H1 (cell line): Measurements from ENCODE around the gene MYH9. TPM values are rescaled to one million over a fixed set of nuclear protein-coding genes. Genes with fewer than 3 reads are reported as not detected.
"Not testable (repeated sequence)": the region's sequence is repeated elsewhere in the genome, so short reads cannot be mapped to it uniquely, and the experiment has no call there.

Experiments
- CTCF ChIA-PET: fragments of 300-600 bp; sonication (Branson Sonifier 250); formaldehyde crosslinking; loops from one replicate; lab custom pipeline; 2021; ENCODE audit not compliant: partially characterized antibody; lab: Charles Lee
- POLR2A ChIA-PET: fragments of 300-600 bp; sonication (Branson Sonifier 250); formaldehyde crosslinking; loops from one replicate; lab custom pipeline; 2021; ENCODE audit warnings: inconsistent platforms; ENCODE audit not compliant: partially characterized antibody; lab: Charles Lee
- DNase-seq, 2 experiments: peaks; one replicate each; pipeline versions ENCODE4 v3.0.0 to v3.0.0-alpha.2; 2010 to 2022; ENCODE audit warnings: low spot score in 2 of 2, low read depth in 1 of 2, mixed read lengths in 1 of 2
- FAIRE-seq: peaks from 2 replicates; lab custom pipeline; 2011; peaks lifted over from hg19 to GRCh38; lab: Jason Lieb, UNC
- H2AFZ ChIP-seq: 2 replicates; pipeline ENCODE4 v1.8.1; 2012; ENCODE audit warnings: low read length, inconsistent platforms
- H2AK5ac ChIP-seq: 2 replicates; pipeline ENCODE4 v1.6.1; 2013; ENCODE audit warnings: low read depth, low read length
- H2BK120ac ChIP-seq: replicated peaks from 2 replicates; pipeline ENCODE3; 2013; ENCODE audit warnings: low read depth, low read length, inconsistent platforms
- H2BK12ac ChIP-seq: 2 replicates; pipeline ENCODE4 v1.6.1; 2013; ENCODE audit warnings: low read depth, low read length
- H2BK15ac ChIP-seq: 2 replicates; pipeline ENCODE4 v1.6.1; 2013; ENCODE audit warnings: low read length
- H2BK20ac ChIP-seq: 2 replicates; pipeline ENCODE4 v1.6.1; 2013; ENCODE audit warnings: low read length
- H2BK5ac ChIP-seq: 2 replicates; pipeline ENCODE4 v1.6.1; 2013; ENCODE audit warnings: low read depth, low read length
- H3K14ac ChIP-seq: 2 replicates; pipeline ENCODE4 v1.6.1; 2013; ENCODE audit warnings: inconsistent platforms; ENCODE audit not compliant: insufficient read length
- H3K18ac ChIP-seq: 2 replicates; pipeline ENCODE4 v1.6.1; 2013; ENCODE audit warnings: low read length; ENCODE audit errors: extremely low read depth
- H3K23ac ChIP-seq: 2 replicates; pipeline ENCODE4 v1.6.1; 2013; ENCODE audit warnings: inconsistent platforms; ENCODE audit not compliant: insufficient read length
- H3K23me2 ChIP-seq: 2 replicates; pipeline ENCODE4 v1.6.1; 2013; ENCODE audit warnings: low read depth, low read length
- H3K27ac ChIP-seq: 2 replicates; pipeline ENCODE4 v1.6.1; 2011; ENCODE audit warnings: low read depth, low read length, inconsistent platforms
- H3K27me3 ChIP-seq, 4 experiments: replicated peaks in 1 of 4; 1 replicate in 1 of 4; 2 replicates in 3 of 4; pipeline versions ENCODE4 v1.6.1 to v1.8.1; 2011 to 2013; ENCODE audit warnings: low read length in 3 of 4, mild to moderate bottlenecking in 3 of 4, inconsistent platforms in 2 of 4, mixed read lengths in 2 of 4, moderate library complexity in 1 of 4; ENCODE audit not compliant: control insufficient read depth in 3 of 4, insufficient read depth in 3 of 4; ENCODE audit errors: extremely low read depth in 1 of 4
- H3K36me3 ChIP-seq, 4 experiments: 2 replicates each; pipeline versions ENCODE4 v1.6.1 to v1.8.1; 2011 to 2013; ENCODE audit warnings: mild to moderate bottlenecking in 4 of 4, low read length in 3 of 4, moderate library complexity in 2 of 4, control low read depth in 1 of 4, inconsistent platforms in 1 of 4; ENCODE audit not compliant: insufficient read depth in 4 of 4, control insufficient read depth in 2 of 4
- H3K4ac ChIP-seq: replicated peaks from 2 replicates; pipeline ENCODE3; 2013; ENCODE audit warnings: low read length, low read depth, mixed read lengths, inconsistent platforms; ENCODE audit not compliant: insufficient read length
- H3K4me1 ChIP-seq, 4 experiments: replicated peaks in 1 of 4; 1 replicate in 1 of 4; 2 replicates in 3 of 4; pipeline versions ENCODE4 v1.6.1 to v1.8.1; 2011 to 2013; ENCODE audit warnings: low read length in 3 of 4, inconsistent platforms in 2 of 4, mixed read lengths in 1 of 4; ENCODE audit not compliant: insufficient read depth in 4 of 4, control insufficient read depth in 3 of 4
- H3K4me2 ChIP-seq, 2 experiments: 2 replicates each; pipeline versions ENCODE4 v1.6.1 to v1.8.1; 2011 to 2013; ENCODE audit warnings: low read depth in 2 of 2, low read length in 2 of 2, control low read depth in 1 of 2, inconsistent platforms in 1 of 2, mild to moderate bottlenecking in 1 of 2; ENCODE audit not compliant: insufficient read depth in 1 of 2
- H3K4me3 ChIP-seq, 4 experiments: fragments of 200-600, 300-600 bp in 1 of 4; sonication (generic), shearing (Covaris generic), sonication (Bioruptor Twin) in 1 of 4; 2 replicates each; pipeline versions ENCODE4 v1.5.1 to v1.8.1; 2011 to 2016; ENCODE audit warnings: low read length in 4 of 4, low read depth in 3 of 4, control low read depth in 2 of 4, inconsistent platforms in 2 of 4, mild to moderate bottlenecking in 2 of 4, mixed read lengths in 1 of 4, moderate library complexity in 1 of 4; ENCODE audit not compliant: insufficient read depth in 2 of 4; ENCODE audit errors: extremely low read depth in 1 of 4
- H3K56ac ChIP-seq: replicated peaks from 2 replicates; pipeline ENCODE3; 2013; ENCODE audit warnings: low read depth, mild to moderate bottlenecking, mixed read lengths, low read length, inconsistent platforms; ENCODE audit not compliant: insufficient read length
- H3K79me1 ChIP-seq: 2 replicates; pipeline ENCODE4 v1.6.1; 2013; ENCODE audit warnings: low read depth, low read length, control low read depth
- H3K79me2 ChIP-seq, 2 experiments: 2 replicates each; pipeline versions ENCODE4 v1.6.1 to v1.8.1; 2012 to 2013; ENCODE audit warnings: low read length in 2 of 2, mild to moderate bottlenecking in 2 of 2, inconsistent platforms in 1 of 2; ENCODE audit not compliant: insufficient read depth in 2 of 2, control insufficient read depth in 1 of 2
- H3K9ac ChIP-seq, 4 experiments: replicated peaks in 1 of 4; 1 replicate in 1 of 4; 2 replicates in 3 of 4; pipeline versions ENCODE4 v1.6.1 to v1.8.1; 2011 to 2013; ENCODE audit warnings: low read depth in 3 of 4, low read length in 3 of 4, control low read depth in 2 of 4, mild to moderate bottlenecking in 2 of 4, moderate library complexity in 2 of 4, inconsistent platforms in 1 of 4; ENCODE audit errors: extremely low read depth in 1 of 4
- H3K9me3 ChIP-seq, 2 experiments: 2 replicates each; pipeline versions ENCODE4 v1.6.1 to v1.8.1; 2012 to 2013; ENCODE audit warnings: mild to moderate bottlenecking in 2 of 2, moderate library complexity in 2 of 2, control low read depth in 1 of 2, inconsistent platforms in 1 of 2, low read depth in 1 of 2, low read length in 1 of 2, mixed read lengths in 1 of 2; ENCODE audit not compliant: insufficient read depth in 2 of 2
- H4K20me1 ChIP-seq, 2 experiments: replicated peaks in 1 of 2; 2 replicates each; pipeline versions ENCODE3 to v1.8.1; 2011 to 2013; ENCODE audit warnings: inconsistent platforms in 2 of 2, low read length in 2 of 2, mild to moderate bottlenecking in 1 of 2; ENCODE audit not compliant: insufficient read depth in 2 of 2, control insufficient read depth in 1 of 2
- H4K5ac ChIP-seq: 2 replicates; pipeline ENCODE4 v1.6.1; 2013; ENCODE audit warnings: low read length, low read depth, mixed read lengths, inconsistent platforms; ENCODE audit not compliant: insufficient read length
- H4K8ac ChIP-seq: 2 replicates; pipeline ENCODE4 v1.8.0; 2013; ENCODE audit warnings: mild to moderate bottlenecking, moderate library complexity, low read length, inconsistent platforms; ENCODE audit not compliant: insufficient read depth; ENCODE audit errors: extremely low read depth
- H4K91ac ChIP-seq: replicated peaks from 2 replicates; pipeline ENCODE3; 2013; ENCODE audit warnings: low read length, mixed read lengths, inconsistent platforms; ENCODE audit not compliant: insufficient read length
- CTCF ChIP-seq, 3 experiments: IDR thresholded peaks; 1 replicate in 2 of 3; 2 replicates in 1 of 3; pipeline versions ENCODE4 v1.5.1 to v1.6.1; 2011; ENCODE audit warnings: low read length in 3 of 3, mild to moderate bottlenecking in 3 of 3, inconsistent platforms in 2 of 3, low read depth in 1 of 3, moderate library complexity in 1 of 3; ENCODE audit not compliant: insufficient read depth in 1 of 3; ENCODE audit errors: control extremely low read depth in 1 of 3
- RAD21 ChIP-seq, 2 experiments: IDR thresholded peaks in 1 of 2; conservative IDR thresholded peaks in 1 of 2; 2 replicates each; pipeline ENCODE4 v1.6.1; 2011; ENCODE audit warnings: low read depth in 2 of 2, low read length in 2 of 2, improper control_type of control experiment in 1 of 2, inconsistent platforms in 1 of 2, mild to moderate bottlenecking in 1 of 2, moderate library complexity in 1 of 2
- WGBS, 2 experiments: shearing (Covaris generic) in 1 of 2; methylation state at CpG; one replicate each; pipeline versions ENCODE4 v1.1.6 to v1.1.7; 2013 to 2015; ENCODE audit warnings: low lambda C conversion rate in 2 of 2, mixed read lengths in 2 of 2, inconsistent platforms in 1 of 2, low coverage in 1 of 2, missing lambda C conversion rate in 1 of 2; ENCODE audit not compliant: insufficient replicate concordance in 2 of 2, insufficient coverage in 1 of 2, insufficient read length in 1 of 2; ENCODE audit errors: extremely low coverage in 1 of 2, missing lambda C conversion rate in 1 of 2; 5-methylcytosine and 5-hydroxymethylcytosine counted together
- polyA plus RNA-seq, 7 experiments: library from polyadenylated mRNA; depleted of rRNA in 3 of 7; stranded (reverse) in 5 of 7; unstranded in 2 of 7; fragments of >200 nt in 5 of 7; fragments of 200-250 nt in 2 of 7; gene quantifications; 1 replicate in 5 of 7; 2 replicates in 1 of 7; 4 replicates in 1 of 7; pipeline versions ENCODE4 v1.2.1 to v1.2.3, GENCODE V29; 2011 to 2013; ENCODE audit warnings: missing spikeins in 2 of 7, mixed read lengths in 2 of 7
- total RNA-seq: library from RNA; stranded (reverse); fragmentation: NEBNext Ultra II Directional; extraction: Animal tissue kit (Norgen Biotek cat#: 25700); gene quantifications from 2 replicates; pipeline ENCODE4 v1.2.1, GENCODE V29; 2021

The MYH9 gene
- total and polyA plus RNA-seq, 2 of the 8 experiments (the other 6 are each of a cell fraction or from before 2014, with no cell fraction given): 24.9 to 322 TPM

- H3K18ac ChIP-seq, H2AK5ac ChIP-seq, H4K20me1 ChIP-seq, H4K91ac ChIP-seq, H4K5ac ChIP-seq, H3K23me2 ChIP-seq, H2BK20ac ChIP-seq, H3K56ac ChIP-seq, H3K79me1 ChIP-seq, H3K14ac ChIP-seq, H4K8ac ChIP-seq, H2BK15ac ChIP-seq, H3K27me3 ChIP-seq, H2BK5ac ChIP-seq, H3K79me2 ChIP-seq, H3K9me3 ChIP-seq, H3K4me2 ChIP-seq, H3K9ac ChIP-seq, H2AFZ ChIP-seq, H3K4me3 ChIP-seq, H2BK120ac ChIP-seq, H3K36me3 ChIP-seq, H3K23ac ChIP-seq, H3K4ac ChIP-seq, H3K27ac ChIP-seq: not testable (repeated sequence)
- POLR2A ChIA-PET: interaction anchor here (1.1 kb wide), 1 partner anchor 29 kb away, joined by 3 read pairs; no protein-coding TSS in a partner anchor
- CTCF ChIA-PET: interaction anchor here (0.6 to 3.0 kb wide), 21 partner anchors 9 to 231 kb away, joined by 3 to 11 read pairs (median 4); partner anchors contain the start of genes APOL1, APOL2 and APOL4
- 72% methylated on average over 6 of the region's 6 CpGs; no CpG with 5 or more reads in 1 of the 2 experiments for WGBS, 2 experiments
- FAIRE-seq: peak; percentile 96
- TF ChIP-seq RAD21 (IDR thresholded peaks at IDR 0.05 in 1 of 2, conservative IDR thresholded peaks at IDR 0.05 in 1 of 2; ENCODE audit: low read depth in 2 of 2, low read length in 2 of 2) (peak; percentile 46 to 59), CTCF (IDR thresholded peaks at IDR 0.05; ENCODE audit: control extremely low read depth in 1 of 3, insufficient read depth in 1 of 3, low read depth in 1 of 3, low read length in 3 of 3) (peak in 2 of 3 experiments; percentile 34 to 58; a peak in 2 of 4 replicates)
- peak in 1 of 2 experiments; percentile 58 for DNase-seq
- Histone ChIP-seq H3K4me1 (peaks cover 7 to 12% (median 10%) of the 10 kb centered on the region in 4 experiments), H2BK12ac (peak overlapping the region; percentile 46; the same call in 1 of the 2 replicates)
Measured at GRCh38 chr22:36261675-36262074, 126.1 kb downstream of the MYH9 start.
